HG02973 (cell line): Measurements from ENCODE around the gene HOXB4.

ENCODE experiments used
- ATAC-seq: cut with Tn5 transposase; IDR thresholded peaks from one replicate; pipeline ENCODE4 v1.9.1; 2021; ENCODE audit warnings: moderate library complexity; ENCODE audit not compliant: unreplicated experiment

The HOXB4 gene

GRCh38 chr17:48590607-48591161 lies 12.5 kb upstream of the HOXB4 start:
- no peak for ATAC-seq

GRCh38 chr17:48589831-48590606 lies 11.9 kb upstream of the HOXB4 start, which contains the start of gene HOXB3:
TSS of gene HOXB3 (minus strand) at chr17:48590241. CDS start at chr17:48552474, 37,767 bp downstream.
- ATAC-seq, result no peak

- no peak for ATAC-seq
Observed at GRCh38 chr17:48589060-48589830, 11.1 kb upstream of the HOXB4 start.

- ATAC-seq, result no peak
Observed at GRCh38 chr17:48588528-48588927, 10.4 kb upstream of the HOXB4 start.

- no peak for ATAC-seq
Observed at GRCh38 chr17:48588074-48588415, 9.9 kb upstream of the HOXB4 start.

GRCh38 chr17:48587276-48588073 lies 9.3 kb upstream of the HOXB4 start:
- no peak for ATAC-seq

GRCh38 chr17:48586355-48587258 lies 8.5 kb upstream of the HOXB4 start:
- no peak for ATAC-seq

- no peak for ATAC-seq
Observed at GRCh38 chr17:48584223-48584741, 6.1 kb upstream of the HOXB4 start.

- ATAC-seq, result no peak
Observed at GRCh38 chr17:48583708-48584222, 5.6 kb upstream of the HOXB4 start.

GRCh38 chr17:48582750-48583069 lies 4.6 kb upstream of the HOXB4 start:
- no peak for ATAC-seq

GRCh38 chr17:48579760-48580554 lies 1.8 kb upstream of the HOXB4 start:
- no peak for ATAC-seq

- no peak for ATAC-seq
Observed at GRCh38 chr17:48579471-48579759, 1.3 kb upstream of the HOXB4 start.

- no peak for ATAC-seq
Observed at GRCh38 chr17:48578616-48579470, 693 bp upstream of the HOXB4 start.

GRCh38 chr17:48577330-48577945 lies 712 bp downstream of the HOXB4 start:
- no peak for ATAC-seq

GRCh38 chr17:48576479-48577309 lies 1.5 kb downstream of the HOXB4 start:
- no peak for ATAC-seq

- ATAC-seq, result no peak
Observed at GRCh38 chr17:48575673-48576478, 2.3 kb downstream of the HOXB4 start.
